GM23338 (cell line): Measurements from ENCODE around the gene ZNF148. TPM values are rescaled to one million over a fixed set of nuclear protein-coding genes. Genes with fewer than 3 reads are reported as not detected.
A peak's percentile ranks its signal among the peaks of the same experiment; 100 is the strongest.

Source experiments
- ATAC-seq: fragments of 200-7000 bp; cut with Tn5 transposase; 3 replicates; pipeline ENCODE4 v1.9.1; 2020
- DNase-seq: peaks from one replicate; pipeline ENCODE4 v3.0.0-alpha.2; 2015; ENCODE audit warnings: low spot score
- H2AFZ ChIP-seq: fragments of 200-600 bp; sonication (generic); 2 replicates; pipeline ENCODE4 v1.8.0; 2016; ENCODE audit warnings: antibody characterized with exemption, mild to moderate bottlenecking, moderate library complexity
- H3F3A ChIP-seq: fragments of 200-600 bp; sonication (generic); replicated peaks from 2 replicates; pipeline ENCODE4 v1.8.0; 2017; ENCODE audit warnings: antibody characterized with exemption, mixed run types, low read depth
- H3K27ac ChIP-seq: fragments of 200-600 bp; sonication (generic); 2 replicates; pipeline ENCODE4 v1.6.1; 2016; ENCODE audit warnings: low read depth
- H3K27me3 ChIP-seq: fragments of 200-600 bp; sonication (generic); 2 replicates; pipeline ENCODE4 v1.8.0; 2016; ENCODE audit warnings: mild to moderate bottlenecking, mixed run types, moderate library complexity; ENCODE audit not compliant: insufficient read depth
- H3K36me3 ChIP-seq: fragments of 200-600 bp; sonication (generic); 2 replicates; pipeline ENCODE4 v1.8.0; 2016; ENCODE audit warnings: mild to moderate bottlenecking; ENCODE audit not compliant: insufficient read depth
- H3K4me1 ChIP-seq: fragments of 200-600 bp; sonication (generic); 2 replicates; pipeline ENCODE4 v1.8.0; 2016; ENCODE audit warnings: mild to moderate bottlenecking, moderate library complexity; ENCODE audit not compliant: insufficient read depth
- H3K4me2 ChIP-seq: fragments of 200-600 bp; sonication (generic); 2 replicates; pipeline ENCODE4 v1.7.1; 2017; ENCODE audit warnings: mixed run types
- H3K4me3 ChIP-seq: fragments of 200-600 bp; sonication (generic); 2 replicates; pipeline ENCODE4 v1.6.1; 2016; ENCODE audit warnings: mixed run types
- H3K79me2 ChIP-seq: fragments of 200-600 bp; sonication (generic); replicated peaks from 2 replicates; pipeline ENCODE4 v1.8.0; 2017; ENCODE audit warnings: mild to moderate bottlenecking; ENCODE audit not compliant: insufficient read depth
- H3K9me2 ChIP-seq: fragments of 200-600 bp; sonication (generic); 2 replicates; pipeline ENCODE4 v1.8.0; 2017; ENCODE audit not compliant: insufficient read depth
- H4K20me1 ChIP-seq: fragments of 200-600 bp; sonication (generic); replicated peaks from 2 replicates; pipeline ENCODE4 v1.8.0; 2017; ENCODE audit warnings: mild to moderate bottlenecking; ENCODE audit not compliant: insufficient read depth
- H3K27ac Mint-ChIP-seq: 2 replicates; pipeline ENCODE4 v1.8.0; 2020; ENCODE audit warnings: inconsistent platforms, mild to moderate bottlenecking, moderate library complexity, mixed read lengths
- H3K27me3 Mint-ChIP-seq: 3 replicates; pipeline ENCODE4 v1.8.0; 2022; ENCODE audit warnings: low read depth, mild to moderate bottlenecking, moderate library complexity, mixed read lengths, inconsistent platforms; ENCODE audit not compliant: insufficient read depth, poor library complexity
- H3K36me3 Mint-ChIP-seq: 3 replicates; pipeline ENCODE4 v1.8.0; 2021; ENCODE audit warnings: low read depth, mild to moderate bottlenecking, inconsistent platforms, moderate library complexity, mixed read lengths
- H3K4me1 Mint-ChIP-seq: 3 replicates; pipeline ENCODE4 v1.8.0; 2020; ENCODE audit warnings: mild to moderate bottlenecking, inconsistent platforms, mixed read lengths
- H3K4me3 Mint-ChIP-seq: 3 replicates; pipeline ENCODE4 v1.8.0; 2021; ENCODE audit warnings: moderate library complexity, mild to moderate bottlenecking, inconsistent platforms, mixed read lengths
- H3K9me3 Mint-ChIP-seq: 3 replicates; pipeline ENCODE4 v1.8.0; 2020; ENCODE audit warnings: moderate library complexity, mild to moderate bottlenecking, inconsistent platforms, mixed read lengths
- CREB1 ChIP-seq: fragments of 250-450 bp; sonication (Bioruptor Pico); IDR thresholded peaks from 2 replicates; pipeline ENCODE4 v1.5.0; 2020; ENCODE audit warnings: low read depth, mild to moderate bottlenecking, moderate library complexity
- EZH2phosphoT487 ChIP-seq: fragments of 200-600 bp; sonication (generic); IDR thresholded peaks from one replicate; pipeline ENCODE4 v1.8.1; 2018; ENCODE audit warnings: antibody characterized with exemption; ENCODE audit not compliant: unreplicated experiment
- JUNB ChIP-seq: IDR thresholded peaks from one replicate; pipeline ENCODE4 v1.6.1; 2016; ENCODE audit warnings: antibody characterized with exemption; ENCODE audit not compliant: unreplicated experiment
- POLR2AphosphoS5 ChIP-seq: IDR thresholded peaks from 2 replicates; pipeline ENCODE4 v1.6.1; 2016; ENCODE audit warnings: antibody characterized with exemption, low read depth
- STAT1 ChIP-seq: IDR thresholded peaks from one replicate; pipeline ENCODE4 v1.6.1; 2016; ENCODE audit warnings: antibody characterized with exemption; ENCODE audit not compliant: unreplicated experiment
- ZNF114 ChIP-seq: fragments of 250-450 bp; sonication (Bioruptor Pico); IDR thresholded peaks from 2 replicates; pipeline ENCODE4 v1.5.0; 2020; ENCODE audit warnings: mild to moderate bottlenecking, moderate library complexity
- ZNF331 ChIP-seq: fragments of 250-450 bp; sonication (Bioruptor Pico); IDR thresholded peaks from 2 replicates; pipeline ENCODE4 v1.5.0; 2020; ENCODE audit warnings: low read depth, mild to moderate bottlenecking, moderate library complexity
- polyA plus RNA-seq: library from polyadenylated mRNA; unstranded; fragments of >200 nt; fragmentation: Nextera tagmentation; extraction: Ambion mirVana; gene quantifications from 2 replicates; pipeline ENCODE4 v1.2.1, GENCODE V29; 2016
- total RNA-seq: library from RNA; depleted of rRNA; stranded (reverse); fragments of >200 nt; shearing (Covaris generic); gene quantifications from 2 replicates; pipeline ENCODE4 v1.2.3, GENCODE V29; 2014
- TF ChIP-seq, protein P1 (sequence below), 2 experiments: fragments of 200-600 bp in 1 of 2; sonication (generic) in 1 of 2; conservative IDR thresholded peaks; 2 replicates each; pipeline versions ENCODE4 v1.5.1 to v1.6.1; 2016 to 2017; ENCODE audit warnings: antibody characterized with exemption in 2 of 2, low read depth in 2 of 2, mild to moderate bottlenecking in 2 of 2, moderate library complexity in 1 of 2
- TF ChIP-seq, protein P2 (sequence below): fragments of 250-450 bp; sonication (Bioruptor Pico); IDR thresholded peaks from 2 replicates; pipeline ENCODE4 v1.5.0; 2020; ENCODE audit warnings: mild to moderate bottlenecking, moderate library complexity
- TF ChIP-seq, protein P3 (sequence below): IDR thresholded peaks from one replicate; pipeline ENCODE4 v1.6.1; 2018; ENCODE audit warnings: antibody characterized with exemption; ENCODE audit not compliant: unreplicated experiment
- TF ChIP-seq, protein P4 (sequence below): IDR thresholded peaks from 2 replicates; pipeline ENCODE4 v1.6.1; 2016; ENCODE audit warnings: antibody characterized with exemption

The ZNF148 gene
- total and polyA plus RNA-seq, 2 experiments from 2014 or later = 13.9 to 16.9 TPM

DNA sequence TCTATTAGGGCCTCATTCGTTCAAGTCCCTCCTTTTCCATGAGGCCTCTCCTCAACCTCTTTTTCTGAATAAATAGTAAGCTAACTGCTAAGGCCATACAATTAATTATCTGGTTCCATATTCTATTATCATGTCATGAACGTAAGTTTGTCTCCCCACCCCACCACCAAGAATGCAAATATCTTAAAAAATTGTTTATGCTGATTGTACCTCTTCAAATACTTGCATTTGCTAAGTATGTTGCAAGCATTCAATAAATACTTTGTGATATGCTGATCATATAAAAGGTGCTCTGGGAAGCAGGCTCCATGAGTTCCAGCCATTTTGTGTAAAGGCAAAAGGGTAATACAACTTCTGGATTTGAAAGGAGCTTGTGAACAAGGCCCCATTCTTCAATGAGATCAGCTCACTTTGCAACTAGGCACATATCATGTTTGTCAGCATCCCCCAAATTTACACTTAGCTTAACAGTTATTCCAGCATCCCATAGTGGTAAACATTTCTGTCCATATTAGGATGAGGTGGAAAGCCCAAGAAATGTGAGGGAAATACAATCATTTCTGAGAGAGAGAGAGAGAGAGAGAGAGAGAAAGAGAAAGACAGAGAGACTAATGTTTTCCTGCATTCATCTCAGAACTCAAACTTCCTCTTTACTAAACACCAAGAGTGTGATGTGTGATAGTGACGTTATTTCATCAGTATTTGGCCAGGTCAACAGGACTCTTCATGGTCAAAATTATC, 195.8 kb downstream of the ZNF148 start:
- H3K27ac Mint-ChIP-seq = peak overlapping the region; percentile 43; the same call in 1 of the 2 replicates
- no peaks in the 10 kb centered on the region for H3K9me2 ChIP-seq
- no peak overlapping the region for H3K4me2 ChIP-seq

More for the DNA sequence above, 195.8 kb downstream of the ZNF148 start:
- Mint-ChIP-seq H3K9me3 (no peaks in the 10 kb centered on the region), H3K36me3 (peaks cover 5% of the 10 kb centered on the region; the same call in 2 of the 3 replicates), H3K27me3 (no peaks in the 10 kb centered on the region), H3K4me3 (no peak overlapping the region), H3K4me1 (peaks cover 8% of the 10 kb centered on the region)
- Histone ChIP-seq H3K36me3 (0 out of 2 replicates have a peak, but pooled peaks cover 3% of the 10 kb centered on the region), H4K20me1 (no peaks in the 10 kb centered on the region), H3K27me3 (no peaks in the 10 kb centered on the region), H2AFZ (no peak overlapping the region), H3F3A (0 out of 2 replicates have a peak, but pooled peaks cover 2% of the 10 kb centered on the region), H3K4me1 (peaks cover 12% of the 10 kb centered on the region), H3K4me3 (no peak overlapping the region), H3K27ac (no peak overlapping the region), H3K79me2 (no peaks in the 10 kb centered on the region)
- TF ChIP-seq POLR2AphosphoS5 (no peak), JUNB (no peak), STAT1 (no peak), ZNF331 (no peak), CREB1 (CRISPR knock-in tag) (no peak), ZNF114 (CRISPR knock-in tag) (no peak), EZH2phosphoT487 (no peak)
- TF ChIP-seq, protein P1, sequence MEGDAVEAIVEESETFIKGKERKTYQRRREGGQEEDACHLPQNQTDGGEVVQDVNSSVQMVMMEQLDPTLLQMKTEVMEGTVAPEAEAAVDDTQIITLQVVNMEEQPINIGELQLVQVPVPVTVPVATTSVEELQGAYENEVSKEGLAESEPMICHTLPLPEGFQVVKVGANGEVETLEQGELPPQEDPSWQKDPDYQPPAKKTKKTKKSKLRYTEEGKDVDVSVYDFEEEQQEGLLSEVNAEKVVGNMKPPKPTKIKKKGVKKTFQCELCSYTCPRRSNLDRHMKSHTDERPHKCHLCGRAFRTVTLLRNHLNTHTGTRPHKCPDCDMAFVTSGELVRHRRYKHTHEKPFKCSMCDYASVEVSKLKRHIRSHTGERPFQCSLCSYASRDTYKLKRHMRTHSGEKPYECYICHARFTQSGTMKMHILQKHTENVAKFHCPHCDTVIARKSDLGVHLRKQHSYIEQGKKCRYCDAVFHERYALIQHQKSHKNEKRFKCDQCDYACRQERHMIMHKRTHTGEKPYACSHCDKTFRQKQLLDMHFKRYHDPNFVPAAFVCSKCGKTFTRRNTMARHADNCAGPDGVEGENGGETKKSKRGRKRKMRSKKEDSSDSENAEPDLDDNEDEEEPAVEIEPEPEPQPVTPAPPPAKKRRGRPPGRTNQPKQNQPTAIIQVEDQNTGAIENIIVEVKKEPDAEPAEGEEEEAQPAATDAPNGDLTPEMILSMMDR (conservative IDR thresholded peaks at IDR 0.05; ENCODE audit: low read depth in 2 of 2) = no peak
- TF ChIP-seq, protein P2, sequence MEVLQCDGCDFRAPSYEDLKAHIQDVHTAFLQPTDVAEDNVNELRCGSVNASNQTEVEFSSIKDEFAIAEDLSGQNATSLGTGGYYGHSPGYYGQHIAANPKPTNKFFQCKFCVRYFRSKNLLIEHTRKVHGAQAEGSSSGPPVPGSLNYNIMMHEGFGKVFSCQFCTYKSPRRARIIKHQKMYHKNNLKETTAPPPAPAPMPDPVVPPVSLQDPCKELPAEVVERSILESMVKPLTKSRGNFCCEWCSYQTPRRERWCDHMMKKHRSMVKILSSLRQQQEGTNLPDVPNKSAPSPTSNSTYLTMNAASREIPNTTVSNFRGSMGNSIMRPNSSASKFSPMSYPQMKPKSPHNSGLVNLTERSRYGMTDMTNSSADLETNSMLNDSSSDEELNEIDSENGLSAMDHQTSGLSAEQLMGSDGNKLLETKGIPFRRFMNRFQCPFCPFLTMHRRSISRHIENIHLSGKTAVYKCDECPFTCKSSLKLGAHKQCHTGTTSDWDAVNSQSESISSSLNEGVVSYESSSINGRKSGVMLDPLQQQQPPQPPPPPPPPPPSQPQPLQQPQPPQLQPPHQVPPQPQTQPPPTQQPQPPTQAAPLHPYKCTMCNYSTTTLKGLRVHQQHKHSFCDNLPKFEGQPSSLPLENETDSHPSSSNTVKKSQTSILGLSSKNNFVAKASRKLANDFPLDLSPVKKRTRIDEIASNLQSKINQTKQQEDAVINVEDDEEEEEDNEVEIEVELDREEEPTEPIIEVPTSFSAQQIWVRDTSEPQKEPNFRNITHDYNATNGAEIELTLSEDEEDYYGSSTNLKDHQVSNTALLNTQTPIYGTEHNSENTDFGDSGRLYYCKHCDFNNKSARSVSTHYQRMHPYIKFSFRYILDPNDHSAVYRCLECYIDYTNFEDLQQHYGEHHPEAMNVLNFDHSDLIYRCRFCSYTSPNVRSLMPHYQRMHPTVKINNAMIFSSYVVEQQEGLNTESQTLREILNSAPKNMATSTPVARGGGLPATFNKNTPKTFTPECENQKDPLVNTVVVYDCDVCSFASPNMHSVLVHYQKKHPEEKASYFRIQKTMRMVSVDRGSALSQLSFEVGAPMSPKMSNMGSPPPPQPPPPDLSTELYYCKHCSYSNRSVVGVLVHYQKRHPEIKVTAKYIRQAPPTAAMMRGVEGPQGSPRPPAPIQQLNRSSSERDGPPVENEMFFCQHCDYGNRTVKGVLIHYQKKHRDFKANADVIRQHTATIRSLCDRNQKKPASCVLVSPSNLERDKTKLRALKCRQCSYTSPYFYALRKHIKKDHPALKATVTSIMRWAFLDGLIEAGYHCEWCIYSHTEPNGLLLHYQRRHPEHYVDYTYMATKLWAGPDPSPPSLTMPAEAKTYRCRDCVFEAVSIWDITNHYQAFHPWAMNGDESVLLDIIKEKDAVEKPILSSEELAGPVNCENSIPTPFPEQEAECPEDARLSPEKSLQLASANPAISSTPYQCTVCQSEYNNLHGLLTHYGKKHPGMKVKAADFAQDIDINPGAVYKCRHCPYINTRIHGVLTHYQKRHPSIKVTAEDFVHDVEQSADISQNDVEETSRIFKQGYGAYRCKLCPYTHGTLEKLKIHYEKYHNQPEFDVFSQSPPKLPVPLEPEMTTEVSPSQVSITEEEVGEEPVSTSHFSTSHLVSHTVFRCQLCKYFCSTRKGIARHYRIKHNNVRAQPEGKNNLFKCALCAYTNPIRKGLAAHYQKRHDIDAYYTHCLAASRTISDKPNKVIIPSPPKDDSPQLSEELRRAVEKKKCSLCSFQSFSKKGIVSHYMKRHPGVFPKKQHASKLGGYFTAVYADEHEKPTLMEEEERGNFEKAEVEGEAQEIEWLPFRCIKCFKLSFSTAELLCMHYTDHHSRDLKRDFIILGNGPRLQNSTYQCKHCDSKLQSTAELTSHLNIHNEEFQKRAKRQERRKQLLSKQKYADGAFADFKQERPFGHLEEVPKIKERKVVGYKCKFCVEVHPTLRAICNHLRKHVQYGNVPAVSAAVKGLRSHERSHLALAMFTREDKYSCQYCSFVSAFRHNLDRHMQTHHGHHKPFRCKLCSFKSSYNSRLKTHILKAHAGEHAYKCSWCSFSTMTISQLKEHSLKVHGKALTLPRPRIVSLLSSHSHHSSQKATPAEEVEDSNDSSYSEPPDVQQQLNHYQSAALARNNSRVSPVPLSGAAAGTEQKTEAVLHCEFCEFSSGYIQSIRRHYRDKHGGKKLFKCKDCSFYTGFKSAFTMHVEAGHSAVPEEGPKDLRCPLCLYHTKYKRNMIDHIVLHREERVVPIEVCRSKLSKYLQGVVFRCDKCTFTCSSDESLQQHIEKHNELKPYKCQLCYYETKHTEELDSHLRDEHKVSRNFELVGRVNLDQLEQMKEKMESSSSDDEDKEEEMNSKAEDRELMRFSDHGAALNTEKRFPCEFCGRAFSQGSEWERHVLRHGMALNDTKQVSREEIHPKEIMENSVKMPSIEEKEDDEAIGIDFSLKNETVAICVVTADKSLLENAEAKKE (CRISPR knock-in tag) = no peak
- TF ChIP-seq, protein P3, sequence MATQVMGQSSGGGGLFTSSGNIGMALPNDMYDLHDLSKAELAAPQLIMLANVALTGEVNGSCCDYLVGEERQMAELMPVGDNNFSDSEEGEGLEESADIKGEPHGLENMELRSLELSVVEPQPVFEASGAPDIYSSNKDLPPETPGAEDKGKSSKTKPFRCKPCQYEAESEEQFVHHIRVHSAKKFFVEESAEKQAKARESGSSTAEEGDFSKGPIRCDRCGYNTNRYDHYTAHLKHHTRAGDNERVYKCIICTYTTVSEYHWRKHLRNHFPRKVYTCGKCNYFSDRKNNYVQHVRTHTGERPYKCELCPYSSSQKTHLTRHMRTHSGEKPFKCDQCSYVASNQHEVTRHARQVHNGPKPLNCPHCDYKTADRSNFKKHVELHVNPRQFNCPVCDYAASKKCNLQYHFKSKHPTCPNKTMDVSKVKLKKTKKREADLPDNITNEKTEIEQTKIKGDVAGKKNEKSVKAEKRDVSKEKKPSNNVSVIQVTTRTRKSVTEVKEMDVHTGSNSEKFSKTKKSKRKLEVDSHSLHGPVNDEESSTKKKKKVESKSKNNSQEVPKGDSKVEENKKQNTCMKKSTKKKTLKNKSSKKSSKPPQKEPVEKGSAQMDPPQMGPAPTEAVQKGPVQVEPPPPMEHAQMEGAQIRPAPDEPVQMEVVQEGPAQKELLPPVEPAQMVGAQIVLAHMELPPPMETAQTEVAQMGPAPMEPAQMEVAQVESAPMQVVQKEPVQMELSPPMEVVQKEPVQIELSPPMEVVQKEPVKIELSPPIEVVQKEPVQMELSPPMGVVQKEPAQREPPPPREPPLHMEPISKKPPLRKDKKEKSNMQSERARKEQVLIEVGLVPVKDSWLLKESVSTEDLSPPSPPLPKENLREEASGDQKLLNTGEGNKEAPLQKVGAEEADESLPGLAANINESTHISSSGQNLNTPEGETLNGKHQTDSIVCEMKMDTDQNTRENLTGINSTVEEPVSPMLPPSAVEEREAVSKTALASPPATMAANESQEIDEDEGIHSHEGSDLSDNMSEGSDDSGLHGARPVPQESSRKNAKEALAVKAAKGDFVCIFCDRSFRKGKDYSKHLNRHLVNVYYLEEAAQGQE = no peak
- TF ChIP-seq, protein P4, sequence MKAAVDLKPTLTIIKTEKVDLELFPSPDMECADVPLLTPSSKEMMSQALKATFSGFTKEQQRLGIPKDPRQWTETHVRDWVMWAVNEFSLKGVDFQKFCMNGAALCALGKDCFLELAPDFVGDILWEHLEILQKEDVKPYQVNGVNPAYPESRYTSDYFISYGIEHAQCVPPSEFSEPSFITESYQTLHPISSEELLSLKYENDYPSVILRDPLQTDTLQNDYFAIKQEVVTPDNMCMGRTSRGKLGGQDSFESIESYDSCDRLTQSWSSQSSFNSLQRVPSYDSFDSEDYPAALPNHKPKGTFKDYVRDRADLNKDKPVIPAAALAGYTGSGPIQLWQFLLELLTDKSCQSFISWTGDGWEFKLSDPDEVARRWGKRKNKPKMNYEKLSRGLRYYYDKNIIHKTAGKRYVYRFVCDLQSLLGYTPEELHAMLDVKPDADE = no peak
- DNase-seq (no peak), ATAC-seq (no peak)
